Mucosa of stomach (tissue), 1 donor: ENCODE results near the gene BCHE.

Source experiments
- H3K27me3 ChIP-seq: one replicate; pipeline ENCODE4 v1.7.0; 2013; ENCODE audit warnings: mild to moderate bottlenecking, low read length; ENCODE audit not compliant: control insufficient read depth, insufficient read depth
- H3K36me3 ChIP-seq: one replicate; pipeline ENCODE4 v1.7.0; 2013; ENCODE audit warnings: low read length; ENCODE audit not compliant: control insufficient read depth, insufficient read depth
- H3K4me1 ChIP-seq: one replicate; pipeline ENCODE4 v1.7.0; 2013; ENCODE audit warnings: mild to moderate bottlenecking, low read length; ENCODE audit not compliant: control insufficient read depth, insufficient read depth
- H3K4me3 ChIP-seq: one replicate; pipeline ENCODE4 v1.7.0; 2013; ENCODE audit warnings: low read length
- H3K9ac ChIP-seq: one replicate; pipeline ENCODE4 v1.7.0; 2013; ENCODE audit warnings: mild to moderate bottlenecking, low read length, moderate library complexity
- H3K9me3 ChIP-seq: one replicate; pipeline ENCODE4 v1.7.0; 2013; ENCODE audit warnings: mild to moderate bottlenecking, low read length, moderate library complexity; ENCODE audit not compliant: control insufficient read depth
- donor health status: Pancreatic carcinoma.

Gene BCHE

GRCh38 chr3:165852191-165852590, 15.0 kb upstream of the BCHE start:
- Histone ChIP-seq H3K36me3 (no peaks in the 10 kb centered on the region), H3K9ac (no peak overlapping the region), H3K27me3 (no peaks in the 10 kb centered on the region), H3K4me1 (no peaks in the 10 kb centered on the region), H3K9me3 (no peaks in the 10 kb centered on the region), H3K4me3 (no peak overlapping the region)

GRCh38 chr3:165846056-165846455, 8.8 kb upstream of the BCHE start:
- H3K27me3 ChIP-seq, result no peaks in the 10 kb centered on the region

GRCh38 chr3:165839296-165840076, 2.3 kb upstream of the BCHE start:
- H3K9ac ChIP-seq, result no peak overlapping the region
- no peaks in the 10 kb centered on the region for H3K36me3 ChIP-seq
- H3K4me1 ChIP-seq, result no peaks in the 10 kb centered on the region
- no peak overlapping the region for H3K4me3 ChIP-seq
- no peaks in the 10 kb centered on the region for H3K9me3 ChIP-seq
- H3K27me3 ChIP-seq, result no peaks in the 10 kb centered on the region

More at GRCh38 chr3:165846056-165846455, 8.8 kb upstream of the BCHE start:
- H3K9me3 ChIP-seq, result no peaks in the 10 kb centered on the region
- H3K36me3 ChIP-seq, result no peaks in the 10 kb centered on the region
- no peak overlapping the region for H3K9ac ChIP-seq
- H3K4me3 ChIP-seq, result no peak overlapping the region
- H3K4me1 ChIP-seq, result no peaks in the 10 kb centered on the region

- no peaks in the 10 kb centered on the region for H3K36me3 ChIP-seq
- H3K4me3 ChIP-seq, result no peak overlapping the region
- H3K4me1 ChIP-seq, result no peaks in the 10 kb centered on the region
- H3K9ac ChIP-seq, result no peak overlapping the region
- no peaks in the 10 kb centered on the region for H3K27me3 ChIP-seq
- no peaks in the 10 kb centered on the region for H3K9me3 ChIP-seq
Observed at GRCh38 chr3:165837801-165838200, 578 bp upstream of the BCHE start.

- Histone ChIP-seq H3K9ac (no peak overlapping the region), H3K27me3 (no peaks in the 10 kb centered on the region), H3K4me1 (no peaks in the 10 kb centered on the region), H3K9me3 (no peaks in the 10 kb centered on the region), H3K4me3 (no peak overlapping the region), H3K36me3 (no peaks in the 10 kb centered on the region)
Observed at GRCh38 chr3:165835431-165835830, 1.8 kb downstream of the BCHE start.

- Histone ChIP-seq H3K27me3 (no peaks in the 10 kb centered on the region), H3K9ac (no peak overlapping the region), H3K4me1 (no peaks in the 10 kb centered on the region), H3K36me3 (no peaks in the 10 kb centered on the region), H3K4me3 (no peak overlapping the region), H3K9me3 (no peaks in the 10 kb centered on the region)
Observed at GRCh38 chr3:165830746-165831145, 6.5 kb downstream of the BCHE start.

GRCh38 chr3:165827883-165828282, 9.3 kb downstream of the BCHE start:
- H3K9ac ChIP-seq, result no peak overlapping the region
- no peak overlapping the region for H3K4me3 ChIP-seq
- no peaks in the 10 kb centered on the region for H3K27me3 ChIP-seq
- H3K36me3 ChIP-seq, result no peaks in the 10 kb centered on the region
- H3K9me3 ChIP-seq, result no peaks in the 10 kb centered on the region
- H3K4me1 ChIP-seq, result no peaks in the 10 kb centered on the region

- no peak overlapping the region for H3K9ac ChIP-seq
- no peaks in the 10 kb centered on the region for H3K9me3 ChIP-seq
- H3K4me1 ChIP-seq, result no peaks in the 10 kb centered on the region
- H3K4me3 ChIP-seq, result no peak overlapping the region
- H3K36me3 ChIP-seq, result no peaks in the 10 kb centered on the region
- no peaks in the 10 kb centered on the region for H3K27me3 ChIP-seq
Observed at GRCh38 chr3:165827233-165827632, 10.0 kb downstream of the BCHE start.

GRCh38 chr3:165820671-165821123, 16.5 kb downstream of the BCHE start:
- Histone ChIP-seq H3K9me3 (no peaks in the 10 kb centered on the region), H3K27me3 (no peaks in the 10 kb centered on the region), H3K9ac (no peak overlapping the region), H3K36me3 (no peaks in the 10 kb centered on the region), H3K4me1 (no peaks in the 10 kb centered on the region), H3K4me3 (no peak overlapping the region)

GRCh38 chr3:165817160-165817709, 20.0 kb downstream of the BCHE start:
- Histone ChIP-seq H3K27me3 (no peaks in the 10 kb centered on the region), H3K4me1 (no peaks in the 10 kb centered on the region), H3K36me3 (no peaks in the 10 kb centered on the region), H3K9me3 (no peaks in the 10 kb centered on the region), H3K9ac (no peak overlapping the region), H3K4me3 (no peak overlapping the region)

GRCh38 chr3:165816209-165816608, 21.0 kb downstream of the BCHE start:
- H3K4me1 ChIP-seq, result no peaks in the 10 kb centered on the region

GRCh38 chr3:165815682-165816081, 21.5 kb downstream of the BCHE start:
- Histone ChIP-seq H3K9ac (no peak overlapping the region), H3K27me3 (no peaks in the 10 kb centered on the region), H3K4me3 (no peak overlapping the region), H3K36me3 (no peaks in the 10 kb centered on the region), H3K4me1 (no peaks in the 10 kb centered on the region), H3K9me3 (no peaks in the 10 kb centered on the region)

More at GRCh38 chr3:165816209-165816608, 21.0 kb downstream of the BCHE start:
- Histone ChIP-seq H3K36me3 (no peaks in the 10 kb centered on the region), H3K4me3 (no peak overlapping the region), H3K9me3 (no peaks in the 10 kb centered on the region), H3K27me3 (no peaks in the 10 kb centered on the region), H3K9ac (no peak overlapping the region)
